Stimulated activated CD8-positive, alpha-beta memory T cell treated with anti-CD3 and anti-CD28 coated beads, Interleukin-7, amount 100 ng/mL, for 24 hours (primary cell): ENCODE measurements around the gene EGFR.

ENCODE experiments used
- DNase-seq: peaks from one replicate; pipeline ENCODE4 v3.0.0-alpha.2; 2020; ENCODE audit warnings: low read depth

EGFR gene

DNA sequence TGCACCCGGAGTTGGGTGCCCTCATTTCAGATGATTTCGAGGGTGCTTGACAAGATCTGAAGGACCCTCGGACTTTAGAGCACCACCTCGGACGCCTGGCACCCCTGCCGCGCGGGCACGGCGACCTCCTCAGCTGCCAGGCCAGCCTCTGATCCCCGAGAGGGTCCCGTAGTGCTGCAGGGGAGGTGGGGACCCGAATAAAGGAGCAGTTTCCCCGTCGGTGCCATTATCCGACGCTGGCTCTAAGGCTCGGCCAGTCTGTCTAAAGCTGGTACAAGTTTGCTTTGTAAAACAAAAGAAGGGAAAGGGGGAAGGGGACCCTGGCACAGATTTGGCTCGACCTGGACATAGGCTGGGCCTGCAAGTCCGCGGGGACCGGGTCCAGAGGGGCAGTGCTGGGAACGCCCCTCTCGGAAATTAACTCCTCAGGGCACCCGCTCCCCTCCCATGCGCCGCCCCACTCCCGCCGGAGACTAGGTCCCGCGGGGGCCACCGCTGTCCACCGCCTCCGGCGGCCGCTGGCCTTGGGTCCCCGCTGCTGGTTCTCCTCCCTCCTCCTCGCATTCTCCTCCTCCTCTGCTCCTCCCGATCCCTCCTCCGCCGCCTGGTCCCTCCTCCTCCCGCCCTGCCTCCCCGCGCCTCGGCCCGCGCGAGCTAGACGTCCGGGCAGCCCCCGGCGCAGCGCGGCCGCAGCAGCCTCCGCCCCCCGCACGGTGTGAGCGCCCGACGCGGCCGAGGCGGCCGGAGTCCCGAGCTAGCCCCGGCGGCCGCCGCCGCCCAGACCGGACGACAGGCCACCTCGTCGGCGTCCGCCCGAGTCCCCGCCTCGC lies at the start of gene EGFR:
TSS of gene EGFR (plus strand) at position 657 of the 830 bp plus-strand sequence. CDS start 261 bp downstream, outside the sequence.
- no peak for DNase-seq

DNA sequence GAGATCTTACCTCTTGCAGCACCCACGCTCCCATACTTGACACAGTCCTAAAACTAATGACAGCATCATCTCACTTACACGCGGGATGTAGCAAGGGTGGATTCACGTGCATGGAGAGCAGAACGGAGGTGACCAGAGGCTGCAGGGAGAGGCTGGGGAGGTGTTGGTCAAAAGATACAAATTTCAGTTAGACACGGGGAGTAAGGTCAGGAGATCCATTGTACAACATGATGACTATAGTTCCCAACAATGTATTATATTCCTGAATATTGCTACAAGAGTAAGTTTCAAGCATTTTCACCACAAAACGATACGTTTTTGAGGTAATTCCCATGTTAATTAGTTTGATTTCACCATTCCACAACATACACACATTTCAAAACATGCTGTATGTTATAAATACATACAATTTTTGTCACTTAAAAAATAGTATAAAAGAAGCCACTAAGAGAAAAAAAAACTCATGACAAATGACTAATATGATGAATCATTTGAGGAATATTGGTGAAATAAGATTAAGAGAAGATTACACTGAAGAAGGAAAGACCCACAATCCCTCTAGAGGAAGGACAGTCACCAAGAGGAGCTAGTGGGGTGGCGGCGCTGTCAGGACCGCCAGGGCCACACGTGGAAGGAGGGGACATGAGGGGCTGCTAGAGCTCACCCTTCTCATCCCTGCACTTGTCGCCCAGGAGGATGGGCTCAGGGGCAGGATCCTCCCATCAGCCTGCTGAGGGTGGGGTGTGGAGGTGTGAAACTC lies 49.4 kb upstream of the EGFR start:
- DNase-seq = no peak

DNA sequence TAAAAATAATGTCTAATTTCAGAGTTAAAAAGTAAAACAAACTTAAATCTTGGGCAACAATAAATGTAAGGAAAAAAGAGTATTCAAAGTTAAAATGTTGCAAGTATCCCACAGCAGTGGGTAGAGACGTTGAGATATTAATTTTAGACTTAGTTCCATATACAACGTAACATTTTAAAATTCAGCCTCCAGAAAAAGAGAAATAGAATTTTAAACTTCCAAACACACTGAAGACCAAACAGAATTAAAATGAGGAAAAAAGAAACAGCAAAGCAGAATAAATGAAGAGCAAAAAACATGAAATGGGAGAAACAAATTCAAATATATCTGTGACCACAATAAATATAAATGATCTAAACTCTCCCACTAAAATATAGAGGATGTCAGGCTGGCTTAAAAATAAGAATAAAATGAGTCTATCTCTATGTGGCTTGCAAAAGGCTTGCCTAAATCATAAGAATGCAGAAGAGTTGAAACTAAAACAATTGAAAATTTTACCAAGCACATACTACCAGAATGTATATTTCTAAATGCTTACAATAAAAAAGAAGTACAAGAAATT lies 46.0 kb upstream of the EGFR start:
- no peak for DNase-seq

DNA sequence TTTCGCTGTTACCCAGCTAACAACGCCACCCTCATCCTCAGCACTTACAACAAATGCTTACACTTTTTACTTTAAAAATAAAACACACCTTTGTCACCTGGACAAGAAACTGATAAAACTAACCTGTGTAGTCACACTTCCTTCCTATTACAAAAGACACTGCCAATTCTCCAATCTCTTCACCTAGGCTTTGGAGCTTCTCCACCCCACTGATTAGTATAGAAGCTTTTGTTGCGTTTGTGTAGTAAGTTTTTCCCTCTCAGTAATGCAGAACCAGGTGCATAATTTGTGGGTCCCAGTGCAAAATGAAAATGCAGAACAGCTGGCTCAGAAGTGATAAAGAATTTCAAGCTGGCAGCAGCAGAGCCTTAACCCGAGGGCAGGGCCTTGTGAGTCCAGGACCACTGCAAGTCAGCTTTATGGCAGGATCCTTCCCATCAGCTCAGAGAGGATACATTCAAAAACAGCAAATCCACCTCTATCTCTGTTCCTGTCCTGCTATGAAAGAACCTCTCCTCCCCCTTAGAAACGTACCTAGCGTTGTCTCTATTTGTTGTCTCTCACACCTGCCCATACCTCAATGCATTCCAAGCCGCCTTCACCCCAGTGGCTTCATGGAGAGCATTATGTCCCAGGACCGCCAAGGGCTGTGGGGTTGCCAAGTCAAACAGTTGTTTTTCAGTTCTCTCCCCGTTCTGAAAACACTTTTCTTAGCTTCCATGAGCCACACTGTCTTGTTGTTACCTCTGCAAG lies 40.3 kb upstream of the EGFR start:
- no peak for DNase-seq

DNA sequence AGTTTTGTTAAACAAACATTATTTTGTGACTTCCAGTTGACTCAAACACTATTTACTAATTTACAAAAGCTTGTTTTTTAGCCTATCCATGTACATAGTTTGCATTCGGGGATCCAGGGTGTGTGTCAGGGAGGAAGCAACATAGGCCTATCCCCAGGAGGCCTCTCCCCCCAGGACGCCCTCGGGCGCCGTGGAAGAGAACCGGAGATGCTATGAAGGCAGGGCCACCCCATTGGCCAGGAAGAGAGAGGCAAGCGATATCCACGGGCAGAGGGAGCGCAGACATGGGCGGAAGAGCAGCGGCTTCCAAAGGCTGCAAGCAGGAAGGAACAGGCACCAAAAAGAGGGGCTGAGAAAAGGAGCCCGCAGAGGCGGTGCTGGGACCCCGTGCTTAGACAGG lies 38.3 kb upstream of the EGFR start:
- DNase-seq = no peak

DNA sequence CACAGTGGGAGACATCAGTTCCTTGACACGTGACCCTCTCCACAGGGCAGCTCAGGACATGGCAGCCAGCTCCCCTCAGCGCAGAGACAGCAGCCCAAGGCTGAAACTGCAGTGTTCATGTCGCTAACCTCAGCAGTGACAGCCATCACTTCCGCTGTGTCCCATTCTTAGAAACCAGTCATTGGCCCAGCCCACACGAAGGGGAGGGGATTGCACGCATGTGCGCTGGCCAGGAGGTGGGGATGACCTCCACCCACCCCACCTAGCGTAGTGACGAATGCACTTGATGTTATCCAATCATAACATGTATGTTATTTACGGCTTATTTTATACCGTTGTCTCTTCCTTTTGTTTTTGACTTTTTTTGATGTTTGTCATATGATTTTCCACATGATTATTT lies 36.9 kb upstream of the EGFR start:
- no peak for DNase-seq

DNA sequence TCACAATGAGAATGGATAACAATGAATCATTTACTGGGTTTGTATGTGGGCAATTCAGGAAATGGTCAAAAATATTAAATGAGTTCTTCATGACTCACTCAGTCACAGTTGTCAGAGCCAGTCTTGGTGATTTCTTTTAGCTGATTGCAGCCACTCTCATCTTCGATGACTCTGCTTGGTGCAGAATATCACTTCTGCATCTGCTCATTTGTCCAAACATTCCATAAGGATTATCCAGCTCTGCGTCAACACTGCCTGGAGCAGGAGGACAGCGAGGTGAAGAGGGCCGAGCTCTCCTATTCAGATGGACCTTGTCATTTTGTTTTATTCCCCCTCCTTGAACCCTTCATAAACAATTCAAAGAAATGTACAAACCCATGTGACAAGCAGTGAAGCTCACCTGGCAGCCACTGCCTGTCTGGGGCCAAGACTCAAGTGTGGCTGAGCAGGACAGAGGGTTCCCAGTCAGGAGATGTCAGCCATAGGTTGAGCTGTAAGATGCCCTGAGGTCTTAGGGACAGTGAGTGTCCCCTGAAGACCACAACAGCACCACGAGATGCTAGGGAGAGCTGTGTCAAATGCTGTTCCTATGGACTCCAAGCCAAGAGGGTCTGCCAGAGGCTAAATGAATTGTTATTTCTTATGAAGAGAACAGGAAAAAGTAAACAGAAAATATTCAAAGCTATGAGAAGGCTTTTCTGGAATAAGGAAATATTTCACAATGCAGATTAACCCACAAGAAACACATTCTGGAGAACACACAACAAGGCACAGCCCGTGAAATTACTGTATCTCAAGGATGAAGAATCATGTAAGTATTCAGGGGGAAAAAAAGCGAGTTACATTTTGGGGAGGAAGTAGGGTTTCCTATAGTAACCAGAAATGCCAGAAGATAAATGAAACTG lies 33.1 kb upstream of the EGFR start:
- no peak for DNase-seq

DNA sequence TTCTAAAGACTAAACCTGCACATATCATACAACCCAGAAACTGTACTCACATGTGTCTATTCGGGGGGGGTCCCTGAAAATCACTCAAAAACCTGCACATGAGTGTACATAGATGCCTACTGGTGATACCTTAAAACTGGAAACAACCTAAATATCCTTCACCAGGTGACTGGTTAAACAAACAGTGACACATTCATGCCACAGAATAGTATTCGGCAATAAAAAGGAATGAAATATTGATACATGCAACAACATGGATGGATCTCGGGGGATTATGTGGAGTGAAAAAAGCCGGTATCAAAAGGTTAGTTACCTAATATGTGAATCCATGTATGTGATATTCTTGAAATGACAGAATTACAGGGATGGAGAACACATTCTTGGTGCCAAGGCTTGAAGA lies 32.1 kb upstream of the EGFR start:
- DNase-seq = no peak

DNA sequence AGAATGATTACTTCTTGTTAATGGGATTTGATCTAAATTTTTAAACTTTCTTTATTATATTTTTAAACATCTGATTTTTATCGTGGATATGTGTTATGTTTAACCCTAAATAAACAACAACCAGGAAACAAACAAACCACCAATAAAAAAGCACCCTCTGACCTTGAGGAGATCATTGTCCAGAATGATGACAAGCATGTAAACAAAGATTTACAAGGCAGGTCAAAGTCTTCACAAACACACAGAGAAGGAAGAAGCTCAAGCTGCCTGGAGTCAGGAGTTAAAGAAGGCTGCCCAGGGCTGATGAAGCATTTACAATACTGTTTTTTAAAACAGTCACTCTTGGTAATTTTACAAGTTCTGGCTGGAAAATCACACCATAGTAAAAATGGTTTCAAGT lies 31.0 kb upstream of the EGFR start:
- DNase-seq = no peak

DNA sequence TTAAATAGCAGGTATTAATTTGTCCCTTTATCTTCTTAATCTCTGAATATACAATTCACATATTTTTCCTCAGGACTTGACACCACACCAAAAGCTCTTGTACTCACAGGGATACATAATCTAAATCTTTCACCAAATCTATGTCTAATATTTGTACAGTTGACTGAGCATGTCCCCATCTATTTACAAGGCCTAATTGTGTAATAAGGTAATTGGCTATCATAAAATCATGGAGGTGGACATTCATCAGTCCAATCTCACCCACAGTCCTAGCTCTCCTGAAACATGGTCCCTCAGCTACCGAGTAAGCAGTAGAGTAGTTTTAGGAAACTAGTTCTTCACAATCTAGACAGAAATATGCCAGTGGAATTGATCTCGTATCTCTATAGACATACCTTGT lies 30.3 kb upstream of the EGFR start:
- DNase-seq = no peak

DNA sequence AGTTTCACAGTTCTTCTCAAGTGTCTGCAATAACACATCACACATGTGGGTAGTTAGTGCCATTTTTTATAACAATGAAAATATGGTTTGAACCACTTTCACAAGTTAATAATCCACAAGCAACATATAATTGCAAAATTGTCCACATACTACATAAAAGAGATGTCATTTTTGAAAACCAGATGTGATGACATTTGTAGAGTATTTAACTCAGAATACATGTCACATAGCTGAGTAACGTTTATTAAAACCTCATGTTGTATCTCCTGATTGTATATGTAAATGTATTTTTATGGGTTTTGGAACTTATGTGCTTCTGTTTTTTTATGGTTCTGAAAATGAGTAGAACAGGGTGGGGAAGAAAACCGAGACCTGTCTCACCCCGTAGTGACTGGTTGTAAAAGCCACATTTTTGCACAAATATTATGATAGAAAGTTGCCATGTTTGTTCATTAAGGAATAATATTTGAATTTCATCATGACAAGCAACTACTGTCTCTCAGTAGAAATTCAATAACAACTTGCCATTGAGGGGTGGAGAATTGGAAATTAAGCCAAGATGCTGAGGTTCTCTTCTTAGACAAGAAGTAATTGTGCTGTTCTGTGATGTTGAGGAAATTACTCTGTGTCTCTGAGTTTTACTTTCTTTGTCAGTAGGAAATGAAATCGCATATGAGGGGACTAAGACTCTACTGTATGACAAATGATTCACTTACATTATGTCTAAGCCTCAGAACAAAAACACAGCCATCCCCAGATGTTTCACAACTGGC lies 29.2 kb upstream of the EGFR start:
- no peak for DNase-seq

DNA sequence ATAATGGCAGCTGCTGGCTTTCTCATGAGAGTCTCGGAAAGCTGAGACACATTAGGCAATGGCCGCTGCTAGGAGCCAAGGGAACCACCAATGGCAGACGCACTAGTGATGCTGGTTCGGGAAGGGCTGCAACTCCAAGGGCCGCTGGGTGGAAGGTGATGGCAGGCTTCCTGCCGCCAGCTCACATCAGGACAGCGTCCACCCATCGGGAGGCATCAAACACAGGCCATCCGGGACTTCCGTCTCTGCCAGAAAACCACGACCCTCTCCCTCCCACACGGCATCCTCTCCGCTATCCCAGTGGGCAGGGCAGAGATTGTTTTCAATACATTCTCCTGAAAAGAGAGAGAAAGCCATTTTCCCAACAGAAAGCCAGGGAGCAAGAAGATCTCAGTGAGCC lies 27.5 kb upstream of the EGFR start:
- no peak for DNase-seq

DNA sequence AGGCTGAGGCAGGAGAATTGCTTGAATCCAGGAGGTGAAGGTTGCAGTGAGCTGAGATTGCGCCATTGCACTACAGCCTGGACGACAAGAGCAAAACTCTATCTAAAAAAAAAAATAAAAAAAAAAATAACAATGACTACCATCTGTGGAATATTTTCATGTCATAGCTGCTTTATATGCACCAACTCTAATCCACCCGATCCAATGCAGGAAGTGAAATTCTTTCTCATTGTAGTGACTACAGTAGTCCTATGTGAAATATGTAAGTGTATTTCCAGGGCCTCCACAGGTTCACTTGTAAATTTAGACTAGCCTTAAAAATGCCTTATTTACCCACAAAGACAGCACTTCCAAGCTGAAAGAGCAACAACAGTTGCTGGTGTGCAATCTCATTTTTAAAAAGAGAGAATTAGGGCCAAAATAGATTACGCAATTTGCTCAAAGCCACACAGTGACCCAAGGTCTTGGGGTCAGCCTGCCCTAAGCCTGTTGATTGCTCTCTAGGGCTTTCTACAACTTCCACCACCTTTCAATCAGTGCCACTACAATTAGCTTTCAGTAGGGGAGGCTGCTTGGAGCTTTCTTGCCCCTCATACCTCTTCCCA lies 25.8 kb upstream of the EGFR start:
- DNase-seq = no peak

DNA sequence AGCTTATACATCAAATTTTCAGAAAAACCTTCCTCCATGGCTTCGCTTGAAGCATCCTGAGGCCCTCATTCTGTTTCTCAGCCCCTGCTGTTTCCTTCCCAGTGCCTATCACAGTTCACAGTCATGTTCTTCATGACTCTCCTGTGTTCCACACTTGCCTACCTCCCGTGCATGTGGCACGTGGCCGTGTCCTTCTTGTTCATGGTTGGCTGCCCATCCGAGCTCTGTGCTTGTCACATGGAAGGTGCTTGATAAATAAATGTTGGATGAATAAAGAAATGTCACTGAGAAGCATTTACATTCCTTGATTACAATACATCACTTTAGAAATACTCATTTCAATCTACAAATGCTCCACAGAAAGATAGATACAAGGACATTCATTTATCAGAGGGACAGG lies 23.7 kb upstream of the EGFR start:
- no peak for DNase-seq

DNA sequence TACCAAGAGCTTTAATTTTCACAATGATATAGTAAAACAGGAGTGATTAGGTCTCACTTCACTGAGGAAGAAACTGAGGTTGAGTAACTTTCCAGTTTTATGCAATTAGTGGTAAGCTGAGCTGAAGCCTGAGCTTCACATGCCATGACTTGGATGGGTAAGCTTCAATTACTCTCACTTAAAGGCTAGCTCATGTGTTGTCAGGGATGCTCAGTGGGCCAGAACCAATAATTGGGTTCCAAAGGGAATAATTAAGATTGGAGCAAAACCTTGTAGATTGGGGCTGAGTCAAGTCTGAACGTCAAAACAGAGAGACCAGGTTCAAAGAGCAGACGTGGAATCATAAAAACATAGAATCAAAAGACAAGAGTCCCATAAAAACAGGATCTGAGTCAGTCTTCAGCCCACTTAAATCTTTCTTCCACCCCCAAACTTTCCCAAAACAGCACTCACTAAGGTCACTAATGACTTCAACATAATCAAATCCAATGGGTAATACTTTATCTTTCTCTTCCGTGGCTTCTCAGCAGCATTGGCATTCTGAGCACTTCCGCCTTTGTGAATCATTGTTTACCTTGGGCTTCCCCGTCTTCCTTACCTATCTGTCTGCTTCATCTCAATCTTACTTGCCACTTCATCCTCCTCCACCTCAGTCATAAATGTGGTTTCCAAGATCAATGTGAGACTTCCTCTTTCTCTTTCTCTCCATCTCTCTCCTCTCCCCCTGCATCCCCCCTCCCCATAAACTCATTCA lies 23.0 kb upstream of the EGFR start:
- no peak for DNase-seq

DNA sequence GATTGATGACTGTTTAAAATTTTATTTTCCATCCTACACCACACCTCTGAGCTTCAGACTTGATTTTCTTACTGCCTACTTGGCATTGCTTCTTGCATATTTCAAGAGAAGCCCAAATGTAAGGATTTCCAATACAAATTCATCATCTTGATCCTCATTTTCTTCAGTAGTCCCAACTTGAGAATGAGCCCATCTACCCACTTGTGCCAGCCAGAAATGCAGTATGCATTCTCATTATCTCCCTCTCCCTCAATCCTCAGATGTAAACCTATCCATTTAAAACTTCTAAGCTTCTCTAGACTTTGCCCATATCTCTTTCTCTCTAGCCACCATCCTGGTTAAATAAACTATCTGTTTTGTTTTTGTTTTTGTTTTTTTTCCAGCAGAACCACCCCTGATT lies 22.4 kb upstream of the EGFR start:
- no peak for DNase-seq

DNA sequence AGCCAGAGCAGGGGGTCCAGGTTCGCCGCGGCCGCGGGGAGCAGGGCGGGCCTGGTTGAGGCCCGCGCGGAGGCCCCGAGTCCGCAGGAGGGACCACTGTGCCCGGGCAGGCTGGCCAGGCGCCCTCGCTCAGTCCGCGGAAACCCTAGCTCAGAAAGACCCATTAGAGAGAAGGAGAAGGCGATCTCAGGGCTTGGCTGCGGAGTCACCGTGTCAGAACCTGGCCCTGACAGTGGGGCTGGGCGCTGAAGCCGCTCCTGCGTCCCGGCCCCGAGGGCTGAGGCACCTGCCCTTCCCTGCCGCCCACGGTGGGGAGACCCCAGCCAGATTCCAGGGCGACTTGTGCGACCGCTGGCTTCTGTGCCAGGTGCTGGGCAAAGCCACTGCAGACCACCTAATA lies 14.2 kb upstream of the EGFR start:
- no peak for DNase-seq

DNA sequence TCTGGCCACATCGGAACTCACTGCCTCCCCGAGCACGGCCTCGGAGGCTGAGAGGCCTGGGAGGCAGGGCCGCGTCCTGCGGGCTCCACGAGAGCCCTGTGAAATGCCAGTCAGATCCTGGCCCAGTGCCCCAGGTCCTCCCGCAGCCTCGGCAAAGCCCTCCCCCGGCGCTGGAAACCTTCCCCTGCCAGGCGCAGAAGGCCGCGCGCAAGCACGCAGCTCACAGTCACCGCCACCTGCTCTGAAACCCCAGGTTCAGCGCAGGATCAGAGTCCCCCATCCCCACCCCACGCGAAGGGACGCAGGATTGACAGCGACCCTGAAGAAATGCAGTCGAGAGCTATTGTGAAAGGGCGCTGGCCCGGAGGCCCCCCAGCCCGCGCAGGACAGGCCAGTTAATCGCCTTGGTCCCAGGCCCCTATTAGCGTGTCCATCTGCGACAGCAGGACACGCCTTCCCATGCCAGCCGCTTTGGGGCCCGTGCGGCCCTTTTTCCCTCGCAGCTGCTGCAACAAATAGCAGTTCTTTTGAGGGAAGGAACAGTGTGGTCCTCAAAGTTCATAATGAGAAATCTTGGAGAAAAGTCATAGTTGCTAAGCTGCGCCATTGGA lies 13.5 kb upstream of the EGFR start:
- DNase-seq = no peak

DNA sequence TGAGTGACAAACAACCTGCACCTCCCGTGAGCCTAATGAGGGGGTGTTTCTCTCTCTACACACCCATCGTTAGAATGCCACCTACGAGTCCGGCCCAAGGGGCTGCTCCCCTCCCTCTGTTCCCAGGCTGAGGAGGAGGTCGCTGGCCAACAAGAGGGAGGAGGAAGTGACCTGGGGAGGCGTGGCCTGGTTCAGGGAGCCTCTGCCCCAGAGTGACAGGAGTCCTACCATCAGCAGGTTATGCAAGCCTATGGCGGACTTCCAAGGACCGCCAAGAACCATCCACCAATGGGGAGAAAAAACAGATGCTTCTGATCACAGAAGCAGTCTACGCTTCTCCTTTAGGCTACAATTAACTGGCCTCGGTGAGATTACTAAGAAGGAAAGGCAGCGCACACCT lies 12.3 kb upstream of the EGFR start:
- DNase-seq = no peak
